ENCODE results near the gene LIX1L.

Gene LIX1L

GRCh38 chr1:145898756-145899155 is 59.1 kb downstream of the LIX1L start:
- TF ChIP-seq CTCF (IDR thresholded peaks at IDR 0.05): no peak

- no peak for TF ChIP-seq CTCF (IDR thresholded peaks at IDR 0.05)
These were observed 59.8 kb downstream of the LIX1L start for GRCh38 chr1:145897969-145898368.

- TF ChIP-seq CTCF (IDR thresholded peaks at IDR 0.05): no peak
These were observed 62.3 kb downstream of the LIX1L start for GRCh38 chr1:145895471-145895870.

- no peak for TF ChIP-seq CTCF (IDR thresholded peaks at IDR 0.05)
These were observed 64.3 kb downstream of the LIX1L start for GRCh38 chr1:145893306-145894055.

GRCh38 chr1:145892486-145893087 is 65.2 kb downstream of the LIX1L start:
- no peak for TF ChIP-seq CTCF (IDR thresholded peaks at IDR 0.05)

GRCh38 chr1:145891587-145892485 is 66.0 kb downstream of the LIX1L start:
- peak; percentile 100 for TF ChIP-seq CTCF (IDR thresholded peaks at IDR 0.05)

GRCh38 chr1:145891143-145891542 is 66.7 kb downstream of the LIX1L start:
- no peak for TF ChIP-seq CTCF (IDR thresholded peaks at IDR 0.05)
